Non-pigmented ciliary epithelial cell (primary cell): ENCODE data around the gene UGT1A6.

ENCODE experiments used
- DNase-seq: peaks from one replicate; pipeline ENCODE4 v3.0.0-alpha.2; 2010; ENCODE audit warnings: low read depth

UGT1A6 gene

GRCh38 chr2:233801357-233802131 is 108.9 kb downstream of the UGT1A6 start:
- peak; percentile 6 for DNase-seq

- DNase-seq = no peak
Measured at GRCh38 chr2:233802132-233802815, 109.6 kb downstream of the UGT1A6 start.

- DNase-seq = no peak
Measured at GRCh38 chr2:233803292-233803911, 110.7 kb downstream of the UGT1A6 start.

DNA sequence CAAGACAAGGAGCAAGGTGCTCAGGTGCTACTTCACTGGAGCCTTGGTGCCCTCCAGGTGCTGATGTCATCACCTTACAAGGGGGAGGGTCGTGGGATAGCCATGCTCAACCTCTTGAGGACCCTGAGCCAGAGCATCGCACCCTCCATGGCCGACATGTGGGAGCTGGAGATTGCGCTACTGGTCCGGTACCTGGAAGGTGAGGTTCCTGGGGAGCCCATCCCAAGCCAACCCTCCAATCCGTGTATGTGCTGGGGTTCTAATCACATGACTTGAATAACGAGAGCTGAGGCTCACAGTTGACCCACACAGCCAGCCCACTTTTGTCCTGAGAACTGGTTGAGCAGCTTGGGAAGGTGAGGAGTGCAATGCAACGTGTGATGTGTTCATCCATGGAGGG is 111.3 kb downstream of the UGT1A6 start:
- DNase-seq = no peak

GRCh38 chr2:233807215-233807865 is 114.7 kb downstream of the UGT1A6 start:
- DNase-seq = no peak

DNA sequence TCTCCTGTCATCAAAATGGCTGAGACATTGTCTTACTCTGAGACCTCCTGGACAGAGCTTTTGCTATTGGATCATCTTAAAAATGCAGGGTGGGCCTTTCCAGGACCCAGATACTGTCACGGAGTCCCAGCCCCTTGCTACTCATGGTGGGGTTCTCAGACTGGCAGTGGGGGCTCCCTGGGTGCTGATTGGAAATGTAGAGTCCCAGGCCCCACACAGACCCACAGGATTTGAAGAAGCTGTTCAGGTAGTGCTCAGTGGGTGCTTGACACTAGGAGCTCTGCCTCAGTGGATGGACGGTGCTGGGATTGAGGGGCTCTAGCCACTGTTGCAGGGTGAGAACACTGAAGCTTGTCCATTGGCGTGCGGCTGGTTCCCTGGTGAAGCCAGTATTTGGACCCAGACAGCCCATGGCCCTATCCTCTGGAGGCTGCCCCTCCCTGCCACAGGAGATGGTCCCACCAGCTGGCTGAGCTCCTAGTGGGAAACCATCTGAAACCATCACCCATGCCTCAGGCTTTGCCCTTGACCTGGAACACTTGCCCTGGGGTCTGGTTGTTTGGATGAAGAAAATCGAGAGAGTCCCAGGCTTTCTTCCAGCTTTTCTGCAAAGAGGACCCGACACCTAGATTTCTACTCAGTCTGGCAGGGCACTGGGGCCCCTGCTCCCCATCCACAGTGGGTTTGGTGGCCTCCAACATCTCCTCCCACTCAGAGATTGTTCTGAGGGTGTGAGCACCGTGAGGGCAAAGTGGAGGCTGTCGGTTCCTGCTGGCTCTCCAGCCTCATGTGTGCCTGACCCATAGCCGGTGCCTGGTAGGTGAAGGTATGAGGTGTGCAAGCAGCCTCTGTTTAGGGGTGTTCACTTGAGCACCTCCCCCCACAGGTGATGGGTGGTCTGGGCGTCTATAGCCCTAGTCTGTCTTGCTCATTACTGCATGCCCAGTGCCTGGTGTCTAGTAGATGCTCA is 115.6 kb downstream of the UGT1A6 start:
- DNase-seq = no peak

DNA sequence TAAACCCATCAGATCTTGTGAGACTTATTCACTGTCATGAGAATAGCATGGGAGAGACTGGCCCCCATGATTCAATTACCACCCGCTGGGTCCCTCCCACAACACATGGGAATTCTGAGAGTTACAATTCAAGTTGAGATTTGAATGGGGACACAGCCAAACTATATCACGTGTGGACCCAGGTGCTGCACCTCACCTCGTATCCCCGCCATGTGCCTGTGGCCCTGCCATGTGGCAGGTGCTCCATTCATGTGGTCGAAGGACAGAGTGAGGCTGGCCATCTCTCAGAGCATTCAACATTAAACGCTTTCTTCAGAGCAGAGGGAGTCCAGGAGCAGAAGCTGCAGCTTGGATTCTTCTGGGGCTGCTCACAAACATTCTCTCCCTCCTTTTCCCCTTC is 117.7 kb downstream of the UGT1A6 start:
- DNase-seq = no peak

DNA sequence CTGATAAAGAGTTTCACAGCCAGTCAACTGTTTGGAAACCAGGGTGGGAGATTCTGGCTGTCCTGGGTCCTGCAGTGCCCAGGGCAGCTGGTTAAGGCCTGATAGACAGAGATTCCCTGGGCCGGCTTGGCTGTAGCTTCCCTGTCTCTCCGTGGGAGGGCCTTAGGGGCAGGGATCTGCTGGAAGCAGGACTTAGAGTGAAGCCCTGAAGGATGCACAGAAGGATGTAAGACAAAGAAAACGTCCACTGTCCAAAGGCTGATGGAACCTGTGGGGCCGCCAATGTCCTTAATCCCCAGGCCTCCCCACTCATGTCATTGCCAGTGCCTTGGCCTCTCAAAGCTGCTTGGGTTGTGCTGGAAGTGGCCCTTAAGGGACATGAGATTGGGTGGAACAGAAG is 118.4 kb downstream of the UGT1A6 start:
- DNase-seq = no peak

DNA sequence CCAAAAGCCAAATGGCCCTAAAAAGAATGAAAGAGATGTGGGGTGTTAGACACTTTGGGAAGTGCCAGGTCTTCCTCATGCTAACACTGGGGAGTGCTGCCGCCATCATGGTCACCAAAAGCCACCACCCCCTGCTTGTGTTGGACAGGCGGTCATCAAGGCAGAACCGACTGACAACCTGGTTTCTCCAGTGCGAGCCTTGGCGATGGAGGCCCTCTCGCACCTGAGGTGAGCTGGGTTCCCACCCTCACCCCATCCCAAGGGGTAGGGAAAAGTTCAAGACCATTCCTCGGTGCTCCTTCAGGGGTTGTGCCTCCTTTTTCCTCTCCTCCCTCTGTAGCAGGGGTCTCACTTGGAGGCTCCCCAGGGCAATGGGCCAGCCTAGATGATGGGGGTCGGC is 119.0 kb downstream of the UGT1A6 start:
- DNase-seq = no peak

- DNase-seq = no peak
Measured at GRCh38 chr2:233813236-233814055, 120.8 kb downstream of the UGT1A6 start.

DNA sequence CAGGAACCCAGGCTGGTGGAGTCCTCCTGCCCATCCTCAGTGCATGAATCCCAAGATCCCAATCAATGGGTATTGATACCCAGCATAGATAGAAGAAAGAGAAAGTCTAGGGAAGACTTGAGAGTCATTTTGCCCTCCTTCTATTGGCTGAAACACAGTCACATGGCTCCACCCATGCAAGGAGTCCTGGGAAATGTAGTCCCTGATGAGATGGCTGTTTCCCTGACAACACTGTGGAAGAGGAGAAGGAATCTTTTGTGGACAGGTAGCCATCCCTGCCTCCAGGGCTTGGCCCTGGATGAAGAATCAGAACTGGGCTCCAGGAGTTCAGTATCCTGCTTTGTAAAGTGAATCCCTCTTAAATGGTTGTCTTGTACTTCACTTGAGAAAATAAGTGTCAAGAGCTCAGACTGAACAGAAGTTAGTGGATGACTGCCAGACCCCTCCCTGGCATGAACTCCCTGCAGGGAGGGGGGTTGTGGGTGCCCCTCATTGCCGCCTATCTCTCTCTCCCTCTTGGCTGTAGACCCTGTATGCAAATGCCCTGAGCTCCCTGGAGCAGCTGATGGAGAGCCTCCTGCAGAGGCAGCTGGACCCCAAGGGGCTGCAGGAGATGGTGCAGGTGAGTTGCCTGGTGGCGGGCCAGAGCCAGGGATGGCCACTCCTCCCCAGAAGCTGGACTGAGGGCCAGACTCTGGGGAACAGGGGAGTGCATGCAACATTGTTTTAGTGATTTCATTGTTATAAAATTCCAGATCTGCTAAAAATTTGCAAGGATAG is 121.6 kb downstream of the UGT1A6 start:
- no peak for DNase-seq

DNA sequence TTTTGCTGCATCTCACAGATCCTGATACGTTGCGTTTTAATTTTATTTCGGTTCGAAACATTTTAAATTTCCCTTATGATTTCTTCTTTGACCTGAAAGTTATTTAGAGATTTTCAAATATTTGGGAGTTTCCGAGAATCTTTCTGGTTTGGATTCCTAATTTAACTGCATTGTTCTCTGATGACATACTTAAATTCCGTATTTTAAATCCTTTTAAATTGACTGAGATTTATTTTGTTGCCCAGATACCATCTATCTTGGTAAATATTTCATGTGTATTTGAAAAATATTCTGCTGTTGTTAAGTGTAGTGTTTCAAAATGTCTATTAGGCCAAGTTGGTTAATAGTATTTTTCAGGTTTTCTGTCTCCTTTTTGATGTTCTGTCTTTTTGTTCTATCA is 123.2 kb downstream of the UGT1A6 start:
- DNase-seq = no peak

DNA sequence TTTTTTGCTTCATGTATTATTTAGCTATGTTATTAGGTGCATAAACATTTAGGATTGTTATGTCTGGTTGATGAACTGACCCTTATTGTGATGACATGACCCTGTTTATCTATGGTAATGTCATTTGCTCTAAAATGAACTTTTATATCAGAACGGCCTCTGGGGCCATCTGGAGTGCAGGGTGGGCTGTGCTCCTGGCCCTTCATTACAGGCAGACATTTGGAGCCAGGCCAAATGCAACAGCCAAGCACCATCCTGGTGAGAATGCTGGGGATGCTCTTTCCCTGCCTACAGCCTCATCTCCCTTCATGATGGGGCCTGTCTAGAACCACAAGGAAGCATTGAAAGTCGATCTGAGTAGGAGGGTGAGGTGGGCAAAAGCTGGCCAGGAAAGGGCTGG is 123.6 kb downstream of the UGT1A6 start:
- DNase-seq = no peak

GRCh38 chr2:233816771-233817170 is 124.1 kb downstream of the UGT1A6 start:
- no peak for DNase-seq

DNA sequence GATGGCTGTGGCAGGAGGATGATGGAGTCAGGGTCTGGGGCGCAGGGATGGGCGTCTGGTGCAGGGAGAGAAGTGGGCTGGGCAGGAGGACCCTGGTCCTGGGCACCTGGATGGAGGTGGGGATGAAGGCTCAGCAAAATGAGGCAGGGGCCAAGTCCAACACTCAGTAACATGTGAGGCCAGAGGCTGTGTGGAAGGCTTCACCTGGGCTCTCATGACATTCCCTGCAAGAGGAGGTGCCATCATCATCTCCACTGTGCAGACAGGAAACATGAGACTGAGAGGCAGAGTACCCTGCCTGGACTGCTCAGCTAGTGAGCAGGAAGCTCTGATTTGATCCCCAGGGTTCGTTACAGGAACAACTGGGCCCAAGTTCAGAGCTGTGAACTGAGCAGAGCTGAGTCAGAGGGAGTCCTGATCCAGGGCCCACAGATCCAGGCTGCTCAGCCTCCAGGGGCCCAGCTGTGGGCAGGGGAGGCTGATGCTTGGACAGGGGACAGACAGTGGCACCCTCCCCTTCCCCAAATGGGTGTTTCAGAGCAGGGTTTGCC is 124.7 kb downstream of the UGT1A6 start:
- no peak for DNase-seq

- no peak for DNase-seq
Measured at GRCh38 chr2:233817995-233818638, 125.4 kb downstream of the UGT1A6 start.

DNA sequence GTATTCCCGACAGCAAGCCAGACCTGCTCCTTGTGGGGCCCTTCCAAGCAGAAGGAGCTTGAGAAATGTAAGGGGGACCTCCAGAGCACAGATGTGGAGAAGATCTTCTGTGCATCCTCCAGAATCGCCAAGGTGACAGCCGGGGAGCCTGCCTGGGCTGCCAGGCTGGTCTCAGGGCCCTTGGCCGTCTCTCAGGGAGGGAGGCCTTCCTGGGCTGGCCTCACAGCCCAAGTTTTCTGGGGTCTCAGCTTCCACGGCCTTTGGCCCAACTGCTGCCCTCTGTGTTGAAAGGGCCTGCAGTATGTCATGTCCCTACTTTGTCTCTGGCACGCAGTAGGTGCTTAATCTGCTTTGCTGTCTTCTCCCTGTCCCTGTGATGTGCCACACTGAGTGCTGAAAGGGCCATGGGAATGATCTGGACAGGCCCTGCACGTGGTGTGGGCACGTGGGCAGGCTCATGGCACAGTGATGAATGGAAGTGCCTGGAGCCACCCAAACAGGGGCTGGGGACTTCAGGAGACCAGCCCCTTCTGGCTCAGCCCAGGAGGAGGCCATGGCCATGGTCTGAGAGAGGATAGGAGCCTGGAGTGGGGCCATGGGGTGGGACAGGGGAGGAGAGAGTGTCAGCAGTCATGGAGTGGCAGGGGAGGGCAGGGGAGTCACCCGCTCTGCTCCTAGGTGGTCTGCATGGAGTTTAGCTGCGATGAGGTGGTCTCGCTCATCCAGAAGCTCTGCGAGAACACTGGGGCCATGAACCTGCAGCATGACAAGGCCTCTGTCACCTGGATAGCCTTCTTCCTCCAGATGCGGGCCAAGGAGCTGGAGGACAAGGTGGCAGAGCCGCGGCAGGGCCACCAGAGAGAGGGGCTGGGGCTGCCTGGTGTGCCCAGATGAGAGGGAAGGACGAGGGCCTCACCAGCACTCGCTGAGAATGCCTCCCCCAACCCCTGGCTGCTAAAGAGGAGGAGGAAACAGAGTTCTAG is 126.2 kb downstream of the UGT1A6 start:
- no peak for DNase-seq
